Osteocyte (in vitro differentiated cells): ENCODE results near the gene BOK. TPM values are rescaled to one million over a fixed set of nuclear protein-coding genes. Genes with fewer than 3 reads are reported as not detected.
A peak's percentile ranks its signal among the peaks of the same experiment; 100 is the strongest.

Source experiments
- DNase-seq: peaks from one replicate; pipeline ENCODE4 v3.0.0; 2021; ENCODE audit warnings: mixed read lengths; ENCODE audit not compliant: unreplicated experiment; ENCODE audit errors: extremely low spot score
- H3K27ac Mint-ChIP-seq: one replicate; pipeline ENCODE4 v1.8.0; 2021; ENCODE audit warnings: mild to moderate bottlenecking, mixed read lengths; ENCODE audit not compliant: unreplicated experiment
- H3K27me3 Mint-ChIP-seq: one replicate; pipeline ENCODE4 v1.8.0; 2021; ENCODE audit warnings: mixed read lengths; ENCODE audit not compliant: unreplicated experiment
- H3K36me3 Mint-ChIP-seq: one replicate; pipeline ENCODE4 v1.8.0; 2021; ENCODE audit warnings: mixed read lengths; ENCODE audit not compliant: unreplicated experiment
- H3K4me1 Mint-ChIP-seq: one replicate; pipeline ENCODE4 v1.8.0; 2021; ENCODE audit warnings: mixed read lengths; ENCODE audit not compliant: unreplicated experiment
- H3K4me3 Mint-ChIP-seq: one replicate; pipeline ENCODE4 v1.8.0; 2021; ENCODE audit warnings: mild to moderate bottlenecking, moderate library complexity, mixed read lengths; ENCODE audit not compliant: unreplicated experiment
- H3K9me3 Mint-ChIP-seq: one replicate; pipeline ENCODE4 v1.8.0; 2021; ENCODE audit warnings: mixed read lengths; ENCODE audit not compliant: unreplicated experiment
- total RNA-seq: library from RNA; stranded (reverse); gene quantifications from 2 replicates; pipeline ENCODE4 v1.2.1, GENCODE V29; 2021
- TF ChIP-seq, protein P1 (sequence below): fragments of 200-600 bp; sonication (generic); IDR thresholded peaks from 2 replicates; pipeline ENCODE4 v1.5.0; 2021; ENCODE audit warnings: antibody characterized with exemption, mild to moderate bottlenecking, moderate library complexity

The BOK gene
- total RNA-seq, 1 donor from 2014 or later: 45.0 TPM

DNA sequence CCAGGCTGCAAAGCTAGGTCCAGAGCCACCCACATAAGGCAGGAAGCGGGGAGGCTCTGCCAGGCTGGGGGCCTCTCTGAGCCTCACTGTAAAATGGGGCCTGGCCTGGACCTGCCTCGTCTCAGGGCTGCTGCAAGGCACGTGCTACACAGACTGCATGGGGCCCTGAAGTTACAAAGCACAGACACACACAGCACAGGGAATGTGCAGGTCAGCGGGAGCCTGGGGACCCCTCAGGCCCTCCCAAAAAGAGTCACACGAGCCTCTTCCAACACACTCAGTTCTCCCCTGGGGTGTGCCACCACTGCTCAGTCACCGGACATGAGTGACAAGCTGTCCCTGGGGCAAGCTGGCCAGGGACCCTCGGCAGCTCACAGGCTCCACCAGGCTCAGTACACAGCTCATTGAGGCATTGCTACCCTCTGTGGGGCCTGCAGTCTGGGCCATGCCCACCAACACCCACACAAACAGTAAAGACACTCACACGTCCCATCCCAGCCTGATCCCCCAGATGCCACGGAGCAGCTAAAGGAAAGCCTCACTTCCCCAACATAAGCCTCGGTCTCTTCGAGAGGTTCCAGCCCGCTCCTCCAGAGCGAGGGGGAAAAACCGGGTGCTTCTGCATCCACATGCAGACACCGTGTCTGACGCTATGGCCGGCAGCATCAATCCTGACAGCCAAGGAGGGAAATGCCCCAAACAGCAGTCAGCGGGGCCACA is 33.7 kb downstream of the BOK start:
- Mint-ChIP-seq H3K4me3 (no peak overlapping the region), H3K4me1 (no peaks in the 10 kb centered on the region), H3K27ac (no peak overlapping the region), H3K36me3 (peaks cover 30% of the 10 kb centered on the region), H3K9me3 (peaks cover 11% of the 10 kb centered on the region), H3K27me3 (no peaks in the 10 kb centered on the region)
- DNase-seq: no peak
- TF ChIP-seq, protein P1, sequence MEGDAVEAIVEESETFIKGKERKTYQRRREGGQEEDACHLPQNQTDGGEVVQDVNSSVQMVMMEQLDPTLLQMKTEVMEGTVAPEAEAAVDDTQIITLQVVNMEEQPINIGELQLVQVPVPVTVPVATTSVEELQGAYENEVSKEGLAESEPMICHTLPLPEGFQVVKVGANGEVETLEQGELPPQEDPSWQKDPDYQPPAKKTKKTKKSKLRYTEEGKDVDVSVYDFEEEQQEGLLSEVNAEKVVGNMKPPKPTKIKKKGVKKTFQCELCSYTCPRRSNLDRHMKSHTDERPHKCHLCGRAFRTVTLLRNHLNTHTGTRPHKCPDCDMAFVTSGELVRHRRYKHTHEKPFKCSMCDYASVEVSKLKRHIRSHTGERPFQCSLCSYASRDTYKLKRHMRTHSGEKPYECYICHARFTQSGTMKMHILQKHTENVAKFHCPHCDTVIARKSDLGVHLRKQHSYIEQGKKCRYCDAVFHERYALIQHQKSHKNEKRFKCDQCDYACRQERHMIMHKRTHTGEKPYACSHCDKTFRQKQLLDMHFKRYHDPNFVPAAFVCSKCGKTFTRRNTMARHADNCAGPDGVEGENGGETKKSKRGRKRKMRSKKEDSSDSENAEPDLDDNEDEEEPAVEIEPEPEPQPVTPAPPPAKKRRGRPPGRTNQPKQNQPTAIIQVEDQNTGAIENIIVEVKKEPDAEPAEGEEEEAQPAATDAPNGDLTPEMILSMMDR: no peak

DNA sequence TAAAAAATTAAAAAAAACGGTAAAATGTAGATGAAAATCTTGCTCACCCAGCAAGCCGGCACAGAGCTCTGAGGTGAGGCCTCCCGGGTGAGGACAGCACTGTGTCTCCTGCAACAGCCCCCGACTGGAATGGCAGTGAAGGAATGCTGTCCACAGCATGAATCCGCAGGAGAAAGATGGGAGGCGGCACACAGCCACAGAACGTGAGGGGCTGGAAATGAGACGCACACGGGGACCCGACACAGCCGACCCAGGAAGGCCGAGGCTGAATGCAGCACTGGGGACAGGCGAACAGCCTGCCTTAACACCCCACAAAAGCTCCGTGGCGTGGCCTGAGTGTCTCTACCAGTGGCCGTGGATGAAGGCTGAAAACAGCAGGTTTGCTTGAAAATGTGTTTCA is 34.7 kb downstream of the BOK start:
- Mint-ChIP-seq H3K36me3 (peaks cover 27% of the 10 kb centered on the region), H3K9me3 (peaks cover 10% of the 10 kb centered on the region), H3K4me3 (no peak overlapping the region), H3K27ac (no peak overlapping the region), H3K4me1 (peaks cover 2% of the 10 kb centered on the region), H3K27me3 (no peaks in the 10 kb centered on the region)
- DNase-seq: no peak
- TF ChIP-seq, protein P1: no peak

DNA sequence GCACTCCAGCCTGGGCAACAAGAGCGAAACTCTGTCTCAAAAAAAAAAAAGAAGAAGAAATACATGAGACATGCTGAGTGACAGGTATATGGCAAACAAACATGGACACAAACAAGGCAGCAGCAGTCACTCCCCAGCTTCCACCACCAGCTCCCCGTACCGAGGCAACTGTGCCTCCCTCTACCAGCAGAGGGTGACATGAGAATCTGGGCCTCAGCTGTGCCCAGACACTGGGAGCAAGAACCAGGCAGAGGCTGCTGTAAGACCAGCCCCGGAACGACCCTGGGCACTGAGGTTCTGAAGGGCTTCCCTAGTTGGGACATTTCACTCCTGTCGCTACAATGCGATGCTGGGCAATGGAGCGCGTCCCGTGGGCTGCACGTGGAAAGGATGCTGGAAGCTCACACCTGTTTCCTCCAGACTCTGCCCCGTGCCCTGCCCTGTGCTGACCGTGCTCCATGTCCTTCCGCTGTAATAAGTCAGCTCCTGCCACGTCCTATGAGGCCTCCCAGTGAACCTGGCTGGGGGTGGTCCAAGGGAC is 37.1 kb downstream of the BOK start:
- Mint-ChIP-seq H3K9me3 (no peaks in the 10 kb centered on the region), H3K36me3 (peaks cover 21% of the 10 kb centered on the region), H3K27me3 (no peaks in the 10 kb centered on the region), H3K4me3 (no peak overlapping the region), H3K4me1 (peaks cover 3% of the 10 kb centered on the region), H3K27ac (no peak overlapping the region)
- DNase-seq: no peak
- TF ChIP-seq, protein P1: peak; percentile 46

DNA sequence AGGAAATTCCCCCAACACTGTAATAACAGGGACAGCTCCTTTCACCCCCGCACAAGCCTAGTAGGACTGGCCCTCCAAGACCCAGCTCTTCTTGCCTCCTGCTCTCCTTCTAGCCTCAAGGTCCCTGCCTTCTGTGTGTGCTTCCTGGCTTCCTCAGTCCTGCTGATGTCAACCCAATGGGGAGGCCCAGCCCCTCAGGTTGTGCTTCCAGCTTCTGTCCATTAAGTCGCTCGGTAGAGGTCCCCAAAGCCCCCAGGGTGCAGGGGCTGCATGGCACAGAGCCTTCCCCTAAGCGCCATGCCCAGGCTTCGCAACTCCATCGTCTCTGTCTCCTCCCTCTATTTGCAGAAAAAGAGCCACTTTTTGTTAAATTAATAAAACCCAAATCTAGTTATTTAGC is 39.0 kb downstream of the BOK start:
- Mint-ChIP-seq H3K4me1 (peaks cover 3% of the 10 kb centered on the region), H3K4me3 (no peak overlapping the region), H3K36me3 (peaks cover 26% of the 10 kb centered on the region), H3K27me3 (no peaks in the 10 kb centered on the region), H3K9me3 (no peaks in the 10 kb centered on the region), H3K27ac (peak overlapping the region; percentile 8)
- TF ChIP-seq, protein P1: no peak
- DNase-seq: no peak

DNA sequence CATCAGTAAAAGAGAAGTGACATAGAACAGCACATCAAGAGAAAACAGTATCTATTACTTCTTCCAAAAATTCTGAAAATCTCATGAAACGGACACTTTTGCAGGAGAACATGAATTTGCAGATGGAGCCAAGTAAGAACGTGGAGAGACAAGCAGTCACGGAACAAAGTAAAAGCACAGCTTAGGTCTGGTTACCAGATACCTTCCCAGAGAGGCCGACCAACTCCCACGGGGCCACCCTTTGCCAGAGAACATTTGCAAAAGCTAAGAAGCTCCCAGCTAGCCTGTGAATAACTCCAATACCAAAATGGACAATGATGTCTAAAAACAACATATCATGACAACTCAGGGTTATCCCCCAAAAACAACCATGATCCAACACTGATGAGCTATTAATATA is 39.5 kb downstream of the BOK start:
- TF ChIP-seq, protein P1: no peak
- no peaks in the 10 kb centered on the region for H3K27me3 Mint-ChIP-seq
- no peak for DNase-seq
- H3K9me3 Mint-ChIP-seq: no peaks in the 10 kb centered on the region
- H3K36me3 Mint-ChIP-seq: peaks cover 26% of the 10 kb centered on the region
- no peak overlapping the region for H3K4me3 Mint-ChIP-seq
- no peak overlapping the region for H3K27ac Mint-ChIP-seq
- peaks cover 3% of the 10 kb centered on the region for H3K4me1 Mint-ChIP-seq
